ENCODE results near the gene GRAMD2A.
"Not testable (repeated sequence)": the region's sequence is repeated elsewhere in the genome, so short reads cannot be mapped to it uniquely, and the experiment has no call there.

Gene GRAMD2A

DNA sequence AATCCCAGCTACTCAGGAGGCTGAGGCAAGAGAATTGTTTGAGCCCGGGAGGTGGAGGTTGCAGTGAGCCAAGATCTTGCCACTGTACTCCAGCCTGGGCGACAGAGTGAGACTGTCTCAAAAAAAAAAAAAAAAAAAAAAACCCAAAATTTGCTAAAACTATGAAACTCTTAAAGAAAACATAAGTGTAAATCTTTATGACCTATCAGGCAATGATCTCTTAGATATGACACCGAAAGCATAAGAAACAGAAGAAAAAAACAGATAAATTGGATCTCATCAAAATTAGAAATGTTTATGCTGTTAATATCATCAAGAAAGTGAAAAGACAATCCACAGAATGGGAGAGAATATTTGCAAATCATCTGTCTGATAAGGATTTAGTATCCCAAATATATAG lies 15.3 kb downstream of the GRAMD2A start:
- Mint-ChIP-seq H3K9me3 (no peaks in the 10 kb centered on the region), H3K4me1 (no peaks in the 10 kb centered on the region), H3K27ac (no peak overlapping the region), H3K4me3 (no peak overlapping the region), H3K27me3 (peaks cover 21% of the 10 kb centered on the region), H3K36me3 (no peaks in the 10 kb centered on the region)

- Mint-ChIP-seq H3K4me1 (no peaks in the 10 kb centered on the region), H3K27me3 (peaks cover 21% of the 10 kb centered on the region), H3K27ac (no peak overlapping the region), H3K4me3 (no peak overlapping the region), H3K9me3 (no peaks in the 10 kb centered on the region), H3K36me3 (no peaks in the 10 kb centered on the region)
Observed at GRCh38 chr15:72180761-72181324, 16.7 kb downstream of the GRAMD2A start.

- peaks cover 17% of the 10 kb centered on the region for H3K27me3 Mint-ChIP-seq
- no peak overlapping the region for H3K4me3 Mint-ChIP-seq
Observed at GRCh38 chr15:72179950-72180581, 17.5 kb downstream of the GRAMD2A start.

DNA sequence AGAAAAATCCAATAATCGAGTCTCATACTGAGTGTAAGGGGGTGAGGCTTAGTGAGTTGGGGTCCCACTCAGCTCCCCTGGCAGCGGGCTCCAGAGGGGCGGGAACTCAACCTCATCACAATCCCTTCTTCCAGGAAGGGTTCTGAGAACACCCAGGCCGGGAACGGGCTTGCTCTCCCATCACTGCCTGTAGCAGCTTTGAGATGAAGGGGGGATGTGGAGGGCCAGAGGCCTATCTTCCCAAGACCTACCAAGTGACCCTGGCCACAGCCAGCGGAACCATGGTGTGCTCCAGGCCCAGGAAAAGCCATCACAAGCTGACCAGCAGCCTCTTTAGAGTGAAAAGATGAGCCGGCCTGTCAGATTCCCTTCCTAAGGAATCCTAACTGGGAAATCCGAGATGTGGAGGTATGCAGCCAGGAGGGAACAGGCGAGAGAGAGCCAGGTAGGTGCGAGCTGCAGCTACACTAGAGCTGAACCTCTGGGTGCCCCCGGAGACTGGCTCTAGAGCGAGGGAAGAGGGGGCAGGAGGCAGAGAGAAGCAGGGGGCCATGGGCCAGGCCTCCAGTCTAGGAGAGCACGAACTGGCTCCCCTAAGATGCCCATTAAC lies 18.5 kb downstream of the GRAMD2A start:
- Mint-ChIP-seq H3K9me3 (no peaks in the 10 kb centered on the region), H3K27ac (no peak overlapping the region), H3K27me3 (peaks cover 14% of the 10 kb centered on the region), H3K4me1 (no peaks in the 10 kb centered on the region), H3K36me3 (no peaks in the 10 kb centered on the region), H3K4me3 (no peak overlapping the region)

More at GRCh38 chr15:72179950-72180581, 17.5 kb downstream of the GRAMD2A start:
- Mint-ChIP-seq H3K9me3 (no peaks in the 10 kb centered on the region), H3K4me1 (no peaks in the 10 kb centered on the region), H3K27ac (no peak overlapping the region), H3K36me3 (no peaks in the 10 kb centered on the region)

DNA sequence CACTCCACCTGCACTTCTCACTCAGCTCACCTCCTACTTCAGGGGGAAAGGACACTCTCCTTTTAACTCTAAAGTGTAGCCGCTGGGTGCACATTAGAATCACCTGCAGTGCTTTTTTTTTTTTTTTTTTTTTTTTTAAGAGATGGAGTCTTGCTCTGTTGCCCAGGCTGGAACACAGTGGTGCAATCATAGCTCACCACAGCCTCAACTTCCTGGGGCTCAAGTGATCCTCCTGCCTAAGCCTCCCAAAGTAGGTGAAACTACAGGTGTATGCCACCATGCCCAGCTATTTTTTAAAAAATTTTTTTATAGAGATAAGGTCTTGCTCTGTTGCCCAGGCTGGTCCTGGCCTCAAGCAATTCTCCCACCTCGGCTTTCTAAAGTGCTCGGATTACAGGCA lies 20.8 kb downstream of the GRAMD2A start:
- Mint-ChIP-seq H3K27ac (no peak overlapping the region), H3K9me3 (no peaks in the 10 kb centered on the region)

DNA sequence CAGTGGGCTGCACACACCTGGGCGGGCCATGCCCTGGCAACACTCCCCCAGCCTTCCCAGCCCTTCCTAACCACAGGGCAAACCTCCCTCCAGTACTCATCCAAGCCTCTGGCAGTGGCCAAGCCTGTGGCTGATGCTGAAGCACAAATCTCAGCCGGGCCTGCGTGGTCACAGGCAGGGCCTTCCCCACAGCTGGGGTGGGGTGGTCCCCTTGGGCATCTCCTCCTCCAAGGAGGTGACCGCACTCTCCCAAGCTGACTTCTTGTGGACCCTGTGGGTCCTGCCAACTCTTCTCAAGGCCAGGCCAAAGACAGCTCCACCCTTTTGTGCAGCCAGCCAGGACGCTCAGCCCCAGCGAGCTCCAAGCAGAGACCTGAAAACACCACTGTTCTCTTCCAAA lies 21.4 kb downstream of the GRAMD2A start:
- Mint-ChIP-seq H3K27me3 (peaks cover 3% of the 10 kb centered on the region), H3K4me1 (no peaks in the 10 kb centered on the region), H3K9me3 (no peaks in the 10 kb centered on the region), H3K36me3 (no peaks in the 10 kb centered on the region), H3K27ac (no peak overlapping the region), H3K4me3 (no peak overlapping the region)

More for the DNA sequence above, 20.8 kb downstream of the GRAMD2A start:
- H3K36me3 Mint-ChIP-seq = no peaks in the 10 kb centered on the region
- H3K4me3 Mint-ChIP-seq = no peak overlapping the region
- H3K4me1 Mint-ChIP-seq = no peaks in the 10 kb centered on the region
- peaks cover 7% of the 10 kb centered on the region for H3K27me3 Mint-ChIP-seq

GRCh38 chr15:72175186-72176044 lies 22.2 kb downstream of the GRAMD2A start:
- Mint-ChIP-seq H3K4me3 (no peak overlapping the region), H3K27ac (no peak overlapping the region)

GRCh38 chr15:72174551-72175165 lies 22.9 kb downstream of the GRAMD2A start:
- H3K27me3 Mint-ChIP-seq = no peaks in the 10 kb centered on the region
- no peak overlapping the region for H3K27ac Mint-ChIP-seq
- H3K9me3 Mint-ChIP-seq = no peaks in the 10 kb centered on the region
- no peaks in the 10 kb centered on the region for H3K4me1 Mint-ChIP-seq
- no peaks in the 10 kb centered on the region for H3K36me3 Mint-ChIP-seq
- H3K4me3 Mint-ChIP-seq = no peak overlapping the region

More at GRCh38 chr15:72175186-72176044, 22.2 kb downstream of the GRAMD2A start:
- Mint-ChIP-seq H3K4me1 (no peaks in the 10 kb centered on the region), H3K27me3 (no peaks in the 10 kb centered on the region), H3K9me3 (no peaks in the 10 kb centered on the region), H3K36me3 (no peaks in the 10 kb centered on the region)

DNA sequence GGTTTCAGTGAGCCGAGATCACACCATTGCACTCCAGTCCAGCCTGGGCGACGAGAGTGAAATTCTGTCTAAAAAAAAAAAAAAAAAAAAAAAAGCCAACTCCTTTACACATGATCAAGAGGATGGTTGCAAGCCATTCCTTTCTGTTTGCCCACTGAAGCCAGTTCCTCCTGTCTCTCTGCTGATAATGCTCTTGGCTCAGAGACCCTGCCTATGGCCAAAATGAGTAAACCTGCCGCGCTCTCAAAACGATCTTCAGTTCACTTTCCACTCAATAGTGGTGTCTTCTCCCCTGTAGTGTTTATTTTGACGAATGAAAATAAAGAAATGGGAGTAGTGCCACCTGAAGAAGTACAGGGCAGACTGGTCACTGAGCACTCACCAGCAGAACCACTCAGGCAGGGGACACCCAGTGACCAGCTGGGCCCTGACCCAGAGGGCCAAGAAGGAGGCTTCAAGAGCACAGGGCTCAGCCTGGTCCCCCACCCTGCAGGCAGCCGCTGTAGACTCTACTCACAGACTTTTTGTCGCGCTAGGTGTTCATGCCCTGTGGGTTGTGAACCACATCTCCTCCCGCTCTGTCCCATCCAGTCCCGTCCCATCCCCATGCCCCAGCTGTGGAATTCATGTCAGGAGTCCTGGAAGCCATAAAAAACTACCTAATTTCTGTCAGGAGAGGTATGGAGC lies 23.6 kb downstream of the GRAMD2A start:
- Mint-ChIP-seq H3K27me3 (no peaks in the 10 kb centered on the region), H3K4me3 (no peak overlapping the region), H3K36me3 (no peaks in the 10 kb centered on the region), H3K9me3 (no peaks in the 10 kb centered on the region), H3K27ac (no peak overlapping the region), H3K4me1 (no peaks in the 10 kb centered on the region)

DNA sequence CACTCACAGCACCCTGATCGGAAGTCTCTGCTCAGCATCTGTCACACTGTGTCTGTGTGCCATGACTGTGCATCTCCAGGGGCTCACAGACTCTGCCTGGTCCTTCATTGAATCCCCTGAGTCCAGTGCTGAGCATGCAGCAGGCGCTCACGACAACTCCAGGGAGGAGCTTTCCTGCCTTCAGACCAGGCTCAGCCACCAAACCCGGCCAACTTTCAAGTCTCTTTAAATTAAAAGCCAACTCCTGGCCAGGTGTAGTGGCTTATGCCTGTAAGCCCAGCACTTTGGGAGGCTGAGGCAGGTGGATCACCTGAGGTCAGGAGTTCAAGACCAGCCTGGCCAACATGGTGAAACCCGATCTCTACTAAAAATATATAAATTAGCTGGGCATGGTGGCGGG lies 24.2 kb downstream of the GRAMD2A start:
- Mint-ChIP-seq H3K36me3 (no peaks in the 10 kb centered on the region), H3K4me1 (no peaks in the 10 kb centered on the region), H3K27ac (no peak overlapping the region), H3K27me3 (no peaks in the 10 kb centered on the region), H3K9me3 (no peaks in the 10 kb centered on the region), H3K4me3 (no peak overlapping the region)

GRCh38 chr15:72172796-72173195 lies 24.8 kb downstream of the GRAMD2A start:
- Mint-ChIP-seq H3K36me3 (no peaks in the 10 kb centered on the region), H3K27ac (no peak overlapping the region), H3K4me3 (no peak overlapping the region), H3K27me3 (no peaks in the 10 kb centered on the region), H3K4me1 (no peaks in the 10 kb centered on the region), H3K9me3 (no peaks in the 10 kb centered on the region)

DNA sequence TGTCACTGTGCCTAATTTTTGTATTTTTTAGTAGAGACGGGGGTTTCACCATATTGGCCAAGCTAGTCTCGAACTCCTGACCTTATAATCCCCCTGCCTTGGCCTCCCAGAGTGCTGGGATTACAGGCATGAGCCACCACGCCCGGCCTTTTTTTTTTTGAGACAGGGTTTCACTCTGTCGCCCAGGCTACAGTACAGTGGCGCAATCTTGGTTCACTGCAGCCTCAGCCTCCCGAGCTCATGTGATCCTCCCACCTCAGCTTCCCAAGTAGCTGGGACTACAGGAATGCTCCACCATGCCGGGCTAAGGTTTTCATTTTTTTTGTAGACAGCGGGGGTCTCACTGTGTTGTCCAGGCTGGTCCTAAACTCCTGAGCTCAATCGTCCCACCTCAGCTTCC lies 25.6 kb downstream of the GRAMD2A start:
- not testable (repeated sequence) for H3K27me3 Mint-ChIP-seq, H3K4me1 Mint-ChIP-seq, H3K36me3 Mint-ChIP-seq, H3K9me3 Mint-ChIP-seq, H3K27ac Mint-ChIP-seq, H3K4me3 Mint-ChIP-seq

DNA sequence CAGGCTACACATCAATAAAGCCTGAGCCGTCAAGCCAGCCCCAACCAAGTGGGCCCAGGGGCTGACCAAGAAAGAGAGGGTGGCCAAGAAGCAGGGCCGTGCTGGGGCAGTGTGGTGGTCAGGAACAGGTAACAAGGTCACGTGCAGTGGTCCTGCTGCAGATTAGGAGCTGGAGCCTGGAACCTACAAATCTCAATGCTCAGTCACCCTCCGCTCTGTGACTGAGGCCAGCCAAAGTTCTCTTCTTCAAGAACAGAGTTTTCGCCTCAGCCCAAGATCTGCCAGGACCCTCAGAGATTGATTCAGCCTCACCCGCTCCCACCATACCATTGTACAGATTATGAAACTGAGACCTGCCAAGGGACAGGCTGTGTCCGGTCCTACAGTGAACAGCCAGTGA lies 26.9 kb downstream of the GRAMD2A start:
- Mint-ChIP-seq H3K4me3 (no peak overlapping the region), H3K27ac (peak overlapping the region; percentile 53), H3K36me3 (no peaks in the 10 kb centered on the region), H3K4me1 (no peaks in the 10 kb centered on the region), H3K9me3 (no peaks in the 10 kb centered on the region), H3K27me3 (no peaks in the 10 kb centered on the region)

DNA sequence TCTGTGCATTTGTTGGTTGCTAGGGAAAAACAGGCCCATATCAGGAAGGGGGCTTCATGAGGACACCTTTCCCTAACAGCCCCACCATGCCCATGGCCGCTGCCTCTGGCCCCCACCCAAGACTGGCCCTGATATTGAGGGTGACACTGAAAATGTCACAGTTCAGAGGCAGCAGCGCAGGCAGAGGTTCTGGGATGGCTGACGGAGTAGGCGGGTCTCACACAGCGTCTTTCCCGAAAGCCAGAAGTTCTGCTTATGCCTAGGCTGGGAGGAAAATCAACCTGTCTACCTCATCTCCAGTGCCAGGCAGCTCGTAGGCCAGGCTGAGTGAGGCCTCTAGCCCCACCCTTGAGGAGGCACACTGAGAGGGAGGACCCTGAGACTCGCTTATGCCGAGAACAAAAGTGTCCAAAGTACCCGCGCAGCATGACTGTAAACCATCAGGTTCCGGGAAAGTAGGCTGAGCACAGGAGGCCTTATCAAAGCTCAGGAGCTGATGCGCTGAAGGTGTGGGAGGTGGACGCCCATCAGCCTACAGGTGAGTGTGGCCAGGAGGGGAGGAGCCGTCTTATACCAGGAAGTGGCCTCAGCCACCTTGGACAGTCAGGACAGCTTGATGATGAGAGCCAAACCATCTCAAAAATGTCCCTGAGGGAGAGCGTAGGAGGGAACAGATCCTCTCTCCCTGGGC lies 27.5 kb downstream of the GRAMD2A start:
- no peak overlapping the region for H3K4me3 Mint-ChIP-seq
- no peaks in the 10 kb centered on the region for H3K9me3 Mint-ChIP-seq
- H3K4me1 Mint-ChIP-seq = no peaks in the 10 kb centered on the region
- H3K27ac Mint-ChIP-seq = no peak overlapping the region
- no peaks in the 10 kb centered on the region for H3K27me3 Mint-ChIP-seq
- no peaks in the 10 kb centered on the region for H3K36me3 Mint-ChIP-seq

Measured in activated naive CD4-positive, alpha-beta T cell treated with anti-CD3 and anti-CD28 coated beads, Interleukin-2, amount 50 U/mL, for 24 hours (primary cell).